ENCODE results near the gene CD3E. TPM values are rescaled to one million over a fixed set of nuclear protein-coding genes. Genes with fewer than 3 reads are reported as not detected.
A peak's percentile ranks its signal among the peaks of the same experiment; 100 is the strongest.

Gene CD3E
- total RNA-seq, 3 donors from 2014 or later (not counting 1 experiment from before 2014, with no cell fraction given): 31.6 to 322 (median 155) TPM

DNA sequence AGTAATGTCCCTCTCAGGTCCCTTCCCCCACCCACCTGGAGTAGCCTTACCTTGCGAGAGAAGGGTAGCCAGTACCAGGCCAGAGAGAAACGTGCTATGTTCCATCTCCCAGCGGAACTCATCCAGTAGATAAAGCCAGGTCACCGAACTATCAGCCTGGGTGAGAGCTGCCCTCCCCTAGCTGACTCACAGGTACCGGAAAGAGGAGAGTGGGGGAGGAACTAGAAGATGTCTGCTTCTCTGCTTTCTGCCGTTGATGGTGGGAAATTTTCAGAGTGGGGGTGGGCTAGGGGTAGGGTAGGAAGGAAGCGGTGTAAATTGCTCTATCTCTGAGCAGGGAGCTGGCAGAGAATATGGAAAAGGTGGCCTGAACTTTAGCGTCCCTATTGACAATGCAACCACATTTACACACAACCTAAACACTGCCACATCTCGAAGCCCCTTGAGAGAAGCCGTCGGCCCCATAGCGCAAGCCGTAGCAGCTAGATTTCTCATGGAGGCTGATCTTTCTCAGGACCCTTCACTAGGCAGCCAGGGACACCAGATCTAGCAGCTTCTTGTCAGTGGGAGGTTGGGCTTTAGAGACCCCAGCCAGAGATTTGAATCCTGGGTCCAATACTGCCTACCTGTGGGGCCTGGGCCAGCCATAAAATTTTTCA, 38.1 kb downstream of the CD3E start, which contains the start of gene CD3D:
Gene CD3D, minus strand, starts transcription at position 203 of the 659 bp plus-strand sequence. Its CDS starts 98 bp downstream, at position 105.
- peak within 1 kb of the TSS; percentile 47 for H3K4me3 ChIP-seq (ENCODE audit: low read length)
- peak in 1 of 2 donors; percentile 87 for DNase-seq
- peak within 1 kb of the TSS; percentile 66 for H3K27ac ChIP-seq (ENCODE audit: low read length)

DNA sequence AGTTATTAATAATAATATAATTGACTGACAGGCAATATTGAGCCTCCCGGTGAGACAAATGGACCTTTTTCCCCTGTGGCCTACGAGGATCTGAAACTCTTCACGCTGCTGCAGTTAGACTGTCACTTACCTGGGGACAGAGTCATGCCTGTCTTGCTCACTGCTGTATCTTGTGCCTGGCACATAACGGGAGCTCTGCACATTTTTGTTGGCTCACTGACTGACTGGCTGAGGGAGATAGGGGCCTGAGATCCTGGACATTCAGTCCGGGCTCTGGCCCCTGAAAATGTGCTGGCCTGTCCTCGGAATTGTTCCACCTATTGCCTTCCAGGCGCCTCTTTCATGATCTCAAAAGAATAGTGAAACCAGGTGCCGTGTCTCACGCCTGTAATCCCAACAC, 38.7 kb downstream of the CD3E start:
- Mint-ChIP-seq H3K4me1 (peaks cover 37 to 40% of the 10 kb centered on the region in 2 donors), H3K27me3 (ENCODE audit: low read depth in 2 of 2) (no peaks in the 10 kb centered on the region), H3K4me3 (no peak overlapping the region), H3K27ac (no peak overlapping the region), H3K9me3 (no peaks in the 10 kb centered on the region), H3K36me3 (no peaks in the 10 kb centered on the region)
- TF ChIP-seq, protein P1, sequence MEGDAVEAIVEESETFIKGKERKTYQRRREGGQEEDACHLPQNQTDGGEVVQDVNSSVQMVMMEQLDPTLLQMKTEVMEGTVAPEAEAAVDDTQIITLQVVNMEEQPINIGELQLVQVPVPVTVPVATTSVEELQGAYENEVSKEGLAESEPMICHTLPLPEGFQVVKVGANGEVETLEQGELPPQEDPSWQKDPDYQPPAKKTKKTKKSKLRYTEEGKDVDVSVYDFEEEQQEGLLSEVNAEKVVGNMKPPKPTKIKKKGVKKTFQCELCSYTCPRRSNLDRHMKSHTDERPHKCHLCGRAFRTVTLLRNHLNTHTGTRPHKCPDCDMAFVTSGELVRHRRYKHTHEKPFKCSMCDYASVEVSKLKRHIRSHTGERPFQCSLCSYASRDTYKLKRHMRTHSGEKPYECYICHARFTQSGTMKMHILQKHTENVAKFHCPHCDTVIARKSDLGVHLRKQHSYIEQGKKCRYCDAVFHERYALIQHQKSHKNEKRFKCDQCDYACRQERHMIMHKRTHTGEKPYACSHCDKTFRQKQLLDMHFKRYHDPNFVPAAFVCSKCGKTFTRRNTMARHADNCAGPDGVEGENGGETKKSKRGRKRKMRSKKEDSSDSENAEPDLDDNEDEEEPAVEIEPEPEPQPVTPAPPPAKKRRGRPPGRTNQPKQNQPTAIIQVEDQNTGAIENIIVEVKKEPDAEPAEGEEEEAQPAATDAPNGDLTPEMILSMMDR (IDR thresholded peaks at IDR 0.05): no peak
- H3K27ac ChIP-seq (ENCODE audit: low read length): peak overlapping the region; percentile 66
- DNase-seq (peak in 1 of 2 donors; percentile 61), ATAC-seq (no peak)
- intact Hi-C loops (cut with micrococcal nuclease): no loop called here
- no peaks in the 10 kb centered on the region for H3K9me3 ChIP-seq (ENCODE audit: control insufficient read depth, insufficient read depth, low read length)
- H3K4me1 ChIP-seq (ENCODE audit: control insufficient read depth, insufficient read depth, low read length): peaks cover 25% of the 10 kb centered on the region
- no peaks in the 10 kb centered on the region for H3K36me3 ChIP-seq (ENCODE audit: control insufficient read depth, insufficient read depth, low read length)
- H3K27me3 ChIP-seq (ENCODE audit: control insufficient read depth, insufficient read depth, low read length): no peaks in the 10 kb centered on the region
- H3K4me3 ChIP-seq (ENCODE audit: low read length): no peak overlapping the region
- WGBS (ENCODE audit: insufficient coverage): 77% methylated on average over 9 of the region's 9 CpGs

More for the DNA sequence above, 38.1 kb downstream of the CD3E start, which contains the start of gene CD3D:
- no peaks in the 10 kb centered on the region for H3K36me3 ChIP-seq (ENCODE audit: control insufficient read depth, insufficient read depth, low read length)
- peak within 1 kb of the TSS; percentile 41 to 95 for H3K27ac Mint-ChIP-seq
- H3K27me3 Mint-ChIP-seq (ENCODE audit: low read depth in 2 of 2): no peaks in the 10 kb centered on the region
- H3K9me3 Mint-ChIP-seq: no peaks in the 10 kb centered on the region
- TF ChIP-seq, protein P1 (IDR thresholded peaks at IDR 0.05): no peak
- peaks cover 32% of the 10 kb centered on the region for H3K4me1 ChIP-seq (ENCODE audit: control insufficient read depth, insufficient read depth, low read length)
- 86% methylated on average over 13 of the region's 13 CpGs for WGBS (ENCODE audit: insufficient coverage)
- no peaks in the 10 kb centered on the region for H3K27me3 ChIP-seq (ENCODE audit: control insufficient read depth, insufficient read depth, low read length)
- H3K36me3 Mint-ChIP-seq: no peaks in the 10 kb centered on the region
- intact Hi-C loops (cut with micrococcal nuclease): no loop called here
- H3K9me3 ChIP-seq (ENCODE audit: control insufficient read depth, insufficient read depth, low read length): no peaks in the 10 kb centered on the region
- no peak for ATAC-seq
- peak within 1 kb of the TSS; percentile 29 for H3K4me3 Mint-ChIP-seq
- peaks cover 41 to 46% of the 10 kb centered on the region in 2 donors for H3K4me1 Mint-ChIP-seq

DNA sequence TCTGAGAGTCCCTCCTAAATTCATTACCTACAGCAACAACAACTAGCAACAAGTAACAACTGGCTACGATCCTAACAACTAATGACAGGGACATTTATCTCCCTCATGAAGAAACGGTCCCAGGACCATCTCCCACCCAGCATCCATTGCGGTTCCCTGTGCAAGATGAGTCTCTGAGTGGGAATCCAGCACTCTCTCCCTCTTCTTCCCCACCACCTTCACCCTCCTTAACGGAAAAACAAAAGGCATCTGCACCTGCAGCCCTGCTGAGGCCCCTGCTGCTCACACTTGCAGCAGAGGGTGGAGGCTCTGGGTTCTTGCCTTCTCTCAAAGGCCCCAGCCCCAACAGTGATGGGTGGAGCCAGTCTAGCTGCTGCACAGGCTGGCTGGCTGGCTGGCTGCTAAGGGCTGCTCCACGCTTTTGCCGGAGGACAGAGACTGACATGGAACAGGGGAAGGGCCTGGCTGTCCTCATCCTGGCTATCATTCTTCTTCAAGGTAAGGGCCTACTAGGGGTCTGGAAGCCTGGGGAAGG, 39.5 kb downstream of the CD3E start, which contains the start of gene CD3G:
Gene CD3G, plus strand, starts transcription at position 364 of the 535 bp plus-strand sequence. Its CDS starts 80 bp downstream, at position 444.
- no peaks in the 10 kb centered on the region for H3K9me3 Mint-ChIP-seq
- DNase-seq (peak in 1 of 2 donors; percentile 81), ATAC-seq (peak in 2 of 3 donors; percentile 55 to 59)
- peaks cover 29 to 32% of the 10 kb centered on the region in 2 donors for H3K4me1 Mint-ChIP-seq
- Histone ChIP-seq H3K27me3 (ENCODE audit: control insufficient read depth, insufficient read depth, low read length) (no peaks in the 10 kb centered on the region), H3K9me3 (ENCODE audit: control insufficient read depth, insufficient read depth, low read length) (no peaks in the 10 kb centered on the region), H3K36me3 (ENCODE audit: control insufficient read depth, insufficient read depth, low read length) (no peaks in the 10 kb centered on the region), H3K4me1 (ENCODE audit: control insufficient read depth, insufficient read depth, low read length) (peaks cover 17% of the 10 kb centered on the region), H3K4me3 (ENCODE audit: low read length) (peak within 1 kb of the TSS; percentile 36), H3K27ac (ENCODE audit: low read length) (peak within 1 kb of the TSS; percentile 66)
- TF ChIP-seq, protein P1 (IDR thresholded peaks at IDR 0.05): no peak
- intact Hi-C loops (cut with micrococcal nuclease): no loop called here
- no peaks in the 10 kb centered on the region for H3K27me3 Mint-ChIP-seq (ENCODE audit: low read depth in 2 of 2)
- 72% methylated on average over 6 of the region's 6 CpGs for WGBS (ENCODE audit: insufficient coverage)
- H3K4me3 Mint-ChIP-seq: peak within 1 kb of the TSS; percentile 40
- no peaks in the 10 kb centered on the region for H3K36me3 Mint-ChIP-seq
- peak within 1 kb of the TSS in 1 of 2 donors; percentile 3 for H3K27ac Mint-ChIP-seq
